Activated naive CD8-positive, alpha-beta T cell (primary cell): Measurements from ENCODE around the gene GLCE.

Experiments
- H3K27ac Mint-ChIP-seq: one replicate; pipeline ENCODE4 v1.8.0; 2021; ENCODE audit warnings: mixed read lengths
- H3K27me3 Mint-ChIP-seq: one replicate; pipeline ENCODE4 v1.8.0; 2021; ENCODE audit warnings: mixed read lengths
- H3K36me3 Mint-ChIP-seq: one replicate; pipeline ENCODE4 v1.8.0; 2021; ENCODE audit warnings: mixed read lengths
- H3K4me1 Mint-ChIP-seq: one replicate; pipeline ENCODE4 v1.8.0; 2021; ENCODE audit warnings: low read depth, mixed read lengths
- H3K4me3 Mint-ChIP-seq: one replicate; pipeline ENCODE4 v1.8.0; 2021; ENCODE audit warnings: mild to moderate bottlenecking, mixed read lengths
- H3K9me3 Mint-ChIP-seq: one replicate; pipeline ENCODE4 v1.8.0; 2021; ENCODE audit warnings: low read depth, mixed read lengths

The GLCE gene

GRCh38 chr15:69226023-69226355, 65.6 kb downstream of the GLCE start:
- no peak overlapping the region for H3K4me3 Mint-ChIP-seq
- no peaks in the 10 kb centered on the region for H3K27me3 Mint-ChIP-seq
- no peak overlapping the region for H3K27ac Mint-ChIP-seq
- H3K36me3 Mint-ChIP-seq: peaks cover 33% of the 10 kb centered on the region
- no peaks in the 10 kb centered on the region for H3K4me1 Mint-ChIP-seq
- peaks cover 15% of the 10 kb centered on the region for H3K9me3 Mint-ChIP-seq

GRCh38 chr15:69232144-69232543, 71.7 kb downstream of the GLCE start:
- H3K4me1 Mint-ChIP-seq: no peaks in the 10 kb centered on the region
- no peak overlapping the region for H3K27ac Mint-ChIP-seq
- H3K9me3 Mint-ChIP-seq: no peaks in the 10 kb centered on the region
- H3K4me3 Mint-ChIP-seq: no peak overlapping the region
- H3K27me3 Mint-ChIP-seq: no peaks in the 10 kb centered on the region
- peaks cover 16% of the 10 kb centered on the region for H3K36me3 Mint-ChIP-seq

DNA sequence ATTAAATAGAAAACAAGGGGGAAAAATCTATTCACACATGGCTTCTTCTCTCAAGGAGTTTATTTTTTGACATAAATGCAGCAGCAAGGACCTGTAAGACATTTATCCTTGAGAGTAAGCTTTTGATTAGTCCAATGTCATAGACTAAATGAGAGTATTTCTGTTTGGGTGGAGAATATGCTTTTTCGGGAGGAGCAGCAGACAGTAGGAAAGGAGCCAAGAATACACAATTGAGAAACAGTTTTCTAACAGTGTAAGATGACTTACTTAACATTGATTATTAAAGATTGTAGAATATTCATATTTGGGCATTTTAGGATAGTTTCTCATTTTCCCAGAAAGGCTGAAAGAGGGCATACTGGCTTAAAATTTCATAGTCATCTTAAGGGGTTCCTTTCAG, 72.3 kb downstream of the GLCE start:
- no peaks in the 10 kb centered on the region for H3K4me1 Mint-ChIP-seq
- H3K9me3 Mint-ChIP-seq: no peaks in the 10 kb centered on the region
- peaks cover 16% of the 10 kb centered on the region for H3K36me3 Mint-ChIP-seq
- H3K27ac Mint-ChIP-seq: no peak overlapping the region
- no peak overlapping the region for H3K4me3 Mint-ChIP-seq
- H3K27me3 Mint-ChIP-seq: no peaks in the 10 kb centered on the region

GRCh38 chr15:69234676-69235075, 74.2 kb downstream of the GLCE start:
- no peaks in the 10 kb centered on the region for H3K4me1 Mint-ChIP-seq
- H3K9me3 Mint-ChIP-seq: peaks cover 8% of the 10 kb centered on the region
- H3K27ac Mint-ChIP-seq: no peak overlapping the region
- H3K27me3 Mint-ChIP-seq: no peaks in the 10 kb centered on the region
- no peak overlapping the region for H3K4me3 Mint-ChIP-seq
- H3K36me3 Mint-ChIP-seq: peaks cover 13% of the 10 kb centered on the region

- no peak overlapping the region for H3K4me3 Mint-ChIP-seq
- H3K4me1 Mint-ChIP-seq: no peaks in the 10 kb centered on the region
- no peak overlapping the region for H3K27ac Mint-ChIP-seq
- H3K27me3 Mint-ChIP-seq: no peaks in the 10 kb centered on the region
- H3K9me3 Mint-ChIP-seq: peaks cover 8% of the 10 kb centered on the region
- peaks cover 9% of the 10 kb centered on the region for H3K36me3 Mint-ChIP-seq
Measured at GRCh38 chr15:69236505-69236904, 76.1 kb downstream of the GLCE start.

GRCh38 chr15:69237718-69238117, 77.3 kb downstream of the GLCE start:
- Mint-ChIP-seq H3K36me3 (peaks cover 9% of the 10 kb centered on the region), H3K4me3 (no peak overlapping the region), H3K27ac (no peak overlapping the region), H3K9me3 (peaks cover 8% of the 10 kb centered on the region), H3K27me3 (no peaks in the 10 kb centered on the region), H3K4me1 (no peaks in the 10 kb centered on the region)

DNA sequence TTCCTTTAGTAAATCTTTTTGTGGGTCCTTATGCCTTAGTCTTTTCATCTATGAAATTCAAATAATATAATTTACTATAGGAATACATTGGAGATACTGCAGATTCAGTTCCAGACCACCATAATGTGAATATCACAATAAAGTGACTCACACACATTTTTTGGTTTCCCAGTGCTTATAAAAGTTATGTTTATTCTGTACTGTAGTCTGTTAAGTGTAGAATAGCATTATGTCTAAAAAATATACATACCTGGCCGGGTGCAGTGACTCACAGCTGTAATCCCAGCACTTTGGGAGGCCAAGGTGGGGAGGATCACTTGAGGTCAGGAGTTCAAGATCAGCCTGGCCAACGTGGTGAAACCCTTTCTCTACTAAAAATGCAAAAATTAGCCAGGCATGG, 84.4 kb downstream of the GLCE start:
- H3K27me3 Mint-ChIP-seq: no peaks in the 10 kb centered on the region
- no peaks in the 10 kb centered on the region for H3K9me3 Mint-ChIP-seq
- H3K4me1 Mint-ChIP-seq: no peaks in the 10 kb centered on the region
- no peak overlapping the region for H3K27ac Mint-ChIP-seq
- peaks cover 3% of the 10 kb centered on the region for H3K36me3 Mint-ChIP-seq
- H3K4me3 Mint-ChIP-seq: no peak overlapping the region

DNA sequence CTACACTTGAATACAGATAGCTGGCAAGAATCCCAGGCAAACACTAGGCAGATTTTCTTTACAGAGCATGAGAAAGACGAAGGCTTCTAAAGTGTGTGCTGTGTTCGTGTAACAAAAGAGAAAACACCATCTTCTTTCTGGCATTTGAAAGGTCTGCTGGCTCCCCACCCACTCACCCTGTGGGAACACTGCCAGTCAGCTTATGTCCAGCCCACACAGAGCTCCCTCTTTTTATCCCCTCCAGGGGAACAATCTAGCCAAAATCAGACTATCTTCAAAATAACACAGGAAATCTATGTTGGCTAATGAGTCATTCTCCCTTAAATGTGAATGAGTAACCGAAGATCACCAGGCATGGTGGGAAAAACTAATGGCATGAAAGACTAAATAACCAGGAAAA, 92.7 kb downstream of the GLCE start:
- no peak overlapping the region for H3K27ac Mint-ChIP-seq
- H3K9me3 Mint-ChIP-seq: no peaks in the 10 kb centered on the region
- H3K4me1 Mint-ChIP-seq: no peaks in the 10 kb centered on the region
- H3K4me3 Mint-ChIP-seq: no peak overlapping the region
- peaks cover 10% of the 10 kb centered on the region for H3K36me3 Mint-ChIP-seq
- no peaks in the 10 kb centered on the region for H3K27me3 Mint-ChIP-seq

GRCh38 chr15:69265347-69265955, 105.0 kb downstream of the GLCE start:
- no peaks in the 10 kb centered on the region for H3K4me1 Mint-ChIP-seq
- H3K36me3 Mint-ChIP-seq: peaks cover 6% of the 10 kb centered on the region
- no peaks in the 10 kb centered on the region for H3K27me3 Mint-ChIP-seq
- no peak overlapping the region for H3K27ac Mint-ChIP-seq
- no peaks in the 10 kb centered on the region for H3K9me3 Mint-ChIP-seq
- H3K4me3 Mint-ChIP-seq: no peak overlapping the region

GRCh38 chr15:69271217-69271616, 110.8 kb downstream of the GLCE start:
- H3K27me3 Mint-ChIP-seq: no peaks in the 10 kb centered on the region
- H3K4me3 Mint-ChIP-seq: no peak overlapping the region
- no peak overlapping the region for H3K27ac Mint-ChIP-seq
- H3K4me1 Mint-ChIP-seq: no peaks in the 10 kb centered on the region
- H3K9me3 Mint-ChIP-seq: no peaks in the 10 kb centered on the region
- H3K36me3 Mint-ChIP-seq: peaks cover 3% of the 10 kb centered on the region

- H3K4me3 Mint-ChIP-seq: no peak overlapping the region
- no peaks in the 10 kb centered on the region for H3K27me3 Mint-ChIP-seq
- H3K27ac Mint-ChIP-seq: no peak overlapping the region
- peaks cover 3% of the 10 kb centered on the region for H3K36me3 Mint-ChIP-seq
- no peaks in the 10 kb centered on the region for H3K4me1 Mint-ChIP-seq
- no peaks in the 10 kb centered on the region for H3K9me3 Mint-ChIP-seq
Measured at GRCh38 chr15:69272139-69272538, 111.7 kb downstream of the GLCE start.

DNA sequence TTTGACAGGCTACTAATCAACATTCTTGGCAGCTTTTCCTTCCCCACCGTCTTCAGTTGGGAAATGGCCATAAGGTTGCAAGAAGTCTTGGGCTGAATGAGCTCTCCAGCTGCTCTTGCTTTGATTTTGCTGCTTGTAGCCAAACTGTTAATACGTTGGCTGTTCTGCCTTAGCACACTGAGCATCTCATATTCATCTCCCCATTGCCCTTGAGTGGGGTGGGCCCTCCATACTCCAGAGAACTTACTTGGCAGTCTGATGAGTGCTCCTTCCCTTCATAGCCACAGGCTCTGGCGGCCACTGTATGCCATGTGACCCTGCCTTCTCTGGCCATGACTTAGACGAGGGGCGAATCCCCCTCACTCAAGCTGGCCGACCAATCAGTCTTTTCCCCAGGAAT, 112.5 kb downstream of the GLCE start:
- no peaks in the 10 kb centered on the region for H3K27me3 Mint-ChIP-seq
- no peak overlapping the region for H3K27ac Mint-ChIP-seq
- no peak overlapping the region for H3K4me3 Mint-ChIP-seq
- peaks cover 3% of the 10 kb centered on the region for H3K36me3 Mint-ChIP-seq
- no peaks in the 10 kb centered on the region for H3K9me3 Mint-ChIP-seq
- H3K4me1 Mint-ChIP-seq: no peaks in the 10 kb centered on the region

GRCh38 chr15:69275074-69275670, 114.7 kb downstream of the GLCE start:
- Mint-ChIP-seq H3K4me3 (no peak overlapping the region), H3K27me3 (no peaks in the 10 kb centered on the region), H3K9me3 (no peaks in the 10 kb centered on the region), H3K36me3 (peaks cover 3% of the 10 kb centered on the region), H3K27ac (no peak overlapping the region), H3K4me1 (no peaks in the 10 kb centered on the region)

GRCh38 chr15:69275933-69276560, 115.6 kb downstream of the GLCE start:
- no peaks in the 10 kb centered on the region for H3K4me1 Mint-ChIP-seq
- H3K9me3 Mint-ChIP-seq: no peaks in the 10 kb centered on the region
- H3K27ac Mint-ChIP-seq: no peak overlapping the region
- H3K27me3 Mint-ChIP-seq: no peaks in the 10 kb centered on the region
- no peak overlapping the region for H3K4me3 Mint-ChIP-seq
- H3K36me3 Mint-ChIP-seq: peaks cover 3% of the 10 kb centered on the region

DNA sequence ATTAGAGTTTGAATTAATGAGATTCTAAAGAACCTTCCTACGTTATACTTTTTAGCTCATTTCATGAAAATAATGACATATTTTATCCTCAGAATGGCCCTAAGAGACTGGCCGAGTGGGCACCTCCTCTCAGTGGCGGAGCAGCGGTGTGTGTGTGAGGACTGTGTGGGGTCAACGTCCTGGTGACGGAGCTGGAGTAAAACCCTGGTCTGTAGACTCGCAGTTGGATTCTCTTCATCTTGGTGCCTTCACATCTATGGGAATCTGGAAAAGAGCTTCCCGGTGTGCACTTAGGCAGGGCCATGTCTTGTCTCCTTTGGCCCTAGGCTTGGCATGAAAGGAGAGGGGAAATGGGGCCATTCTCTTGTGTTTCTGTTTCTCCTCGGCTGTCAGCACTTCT, 116.9 kb downstream of the GLCE start:
- Mint-ChIP-seq H3K4me1 (no peaks in the 10 kb centered on the region), H3K4me3 (no peak overlapping the region), H3K9me3 (no peaks in the 10 kb centered on the region)

DNA sequence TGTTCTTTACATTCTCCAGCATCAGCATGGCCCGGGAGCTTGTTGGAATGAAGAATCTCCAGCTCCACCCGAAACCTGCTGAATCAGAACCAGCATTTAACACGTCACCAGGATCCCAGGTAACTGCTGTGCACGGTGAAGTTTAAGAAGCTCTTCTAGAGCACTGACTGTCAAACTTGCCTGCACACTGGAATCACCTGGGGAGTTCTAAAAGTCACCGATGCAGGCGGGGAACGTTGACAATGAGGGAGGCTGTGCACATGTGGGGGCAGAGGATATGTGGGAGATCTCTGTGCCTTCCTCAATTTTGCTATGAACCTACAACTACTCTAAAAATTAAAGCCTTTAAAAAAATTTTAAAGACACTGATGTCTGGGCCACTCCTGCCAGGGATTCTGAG, 119.2 kb downstream of the GLCE start:
- Mint-ChIP-seq H3K36me3 (no peaks in the 10 kb centered on the region), H3K4me1 (no peaks in the 10 kb centered on the region), H3K27ac (no peak overlapping the region), H3K27me3 (no peaks in the 10 kb centered on the region), H3K4me3 (no peak overlapping the region), H3K9me3 (no peaks in the 10 kb centered on the region)

More for the DNA sequence above, 116.9 kb downstream of the GLCE start:
- Mint-ChIP-seq H3K36me3 (no peaks in the 10 kb centered on the region), H3K27ac (no peak overlapping the region), H3K27me3 (no peaks in the 10 kb centered on the region)
